Activated gamma-delta T cell treated with Interleukin-2 at 50 U/mL for 16 hours (primary cell): ENCODE results near the gene COA3.

Experiments used
- DNase-seq: peaks from one replicate; pipeline ENCODE4 v3.0.0-alpha.2; 2020

COA3 gene

GRCh38 chr17:42798383-42799380 lies at the start of gene COA3, which contains the start of gene CNTD1:
COA3 (minus strand) TSS chr17:42798704; CDS start chr17:42798681, 23 bp downstream.
CNTD1 (plus strand) TSS chr17:42798861; CDS start chr17:42799068, 207 bp downstream.
- peak; percentile 65 for DNase-seq

- no peak for DNase-seq
These were observed 49.6 kb upstream of the COA3 start for GRCh38 chr17:42848093-42848492.

- DNase-seq, result no peak
These were observed 48.2 kb upstream of the COA3 start for GRCh38 chr17:42846594-42847280.

- no peak for DNase-seq
These were observed 47.6 kb upstream of the COA3 start for GRCh38 chr17:42845918-42846593.

- no peak for DNase-seq
These were observed 47.0 kb upstream of the COA3 start for GRCh38 chr17:42845556-42845917.

GRCh38 chr17:42844761-42845555 lies 46.5 kb upstream of the COA3 start:
- DNase-seq, result no peak

GRCh38 chr17:42844271-42844670 lies 45.8 kb upstream of the COA3 start, which contains the start of gene AOC2:
AOC2 (plus strand) TSS chr17:42844580; CDS start chr17:42844627, 47 bp downstream.
- DNase-seq, result no peak

GRCh38 chr17:42843358-42843934 lies 44.9 kb upstream of the COA3 start:
- no peak for DNase-seq

GRCh38 chr17:42841975-42842685 lies 43.6 kb upstream of the COA3 start:
- no peak for DNase-seq

- no peak for DNase-seq
These were observed 37.2 kb upstream of the COA3 start for GRCh38 chr17:42835732-42836131.

- no peak for DNase-seq
These were observed 35.4 kb upstream of the COA3 start for GRCh38 chr17:42833767-42834422.

GRCh38 chr17:42832934-42833766 lies 34.6 kb upstream of the COA3 start, which contains the start of gene PSME3:
PSME3 (plus strand) TSS chr17:42833397; CDS start chr17:42833632, 235 bp downstream.
- DNase-seq, result peak; percentile 85

- no peak for DNase-seq
These were observed 33.9 kb upstream of the COA3 start for GRCh38 chr17:42832213-42832933.

- DNase-seq, result no peak
These were observed 32.5 kb upstream of the COA3 start for GRCh38 chr17:42830971-42831370.

- DNase-seq, result no peak
These were observed 29.0 kb upstream of the COA3 start for GRCh38 chr17:42827472-42827871.

GRCh38 chr17:42821176-42821575 lies 22.7 kb upstream of the COA3 start:
- no peak for DNase-seq

- DNase-seq, result peak; percentile 53
These were observed 21.5 kb upstream of the COA3 start for GRCh38 chr17:42819939-42820535.

GRCh38 chr17:42818379-42818778 lies 19.9 kb upstream of the COA3 start:
- DNase-seq, result no peak
